H1 (cell line): ENCODE results near the gene ORMDL3. TPM values are rescaled to one million over a fixed set of nuclear protein-coding genes. Genes with fewer than 3 reads are reported as not detected.

ENCODE experiments used
- CTCF ChIA-PET: fragments of 300-600 bp; sonication (Branson Sonifier 250); formaldehyde crosslinking; loops from one replicate; lab custom pipeline; 2021; ENCODE audit not compliant: partially characterized antibody; lab: Charles Lee
- POLR2A ChIA-PET: fragments of 300-600 bp; sonication (Branson Sonifier 250); formaldehyde crosslinking; loops from one replicate; lab custom pipeline; 2021; ENCODE audit warnings: inconsistent platforms; ENCODE audit not compliant: partially characterized antibody; lab: Charles Lee
- DNase-seq, 2 experiments: peaks; one replicate each; pipeline versions ENCODE4 v3.0.0 to v3.0.0-alpha.2; 2010 to 2022; ENCODE audit warnings: low spot score in 2 of 2, low read depth in 1 of 2, mixed read lengths in 1 of 2
- FAIRE-seq: peaks from 2 replicates; lab custom pipeline; 2011; peaks lifted over from hg19 to GRCh38; lab: Jason Lieb, UNC
- H2AFZ ChIP-seq: 2 replicates; pipeline ENCODE4 v1.8.1; 2012; ENCODE audit warnings: low read length, inconsistent platforms
- H2AK5ac ChIP-seq: 2 replicates; pipeline ENCODE4 v1.6.1; 2013; ENCODE audit warnings: low read depth, low read length
- H2BK120ac ChIP-seq: replicated peaks from 2 replicates; pipeline ENCODE3; 2013; ENCODE audit warnings: low read depth, low read length, inconsistent platforms
- H2BK12ac ChIP-seq: 2 replicates; pipeline ENCODE4 v1.6.1; 2013; ENCODE audit warnings: low read depth, low read length
- H2BK15ac ChIP-seq: 2 replicates; pipeline ENCODE4 v1.6.1; 2013; ENCODE audit warnings: low read length
- H2BK20ac ChIP-seq: 2 replicates; pipeline ENCODE4 v1.6.1; 2013; ENCODE audit warnings: low read length
- H2BK5ac ChIP-seq: 2 replicates; pipeline ENCODE4 v1.6.1; 2013; ENCODE audit warnings: low read depth, low read length
- H3K14ac ChIP-seq: 2 replicates; pipeline ENCODE4 v1.6.1; 2013; ENCODE audit warnings: inconsistent platforms; ENCODE audit not compliant: insufficient read length
- H3K18ac ChIP-seq: 2 replicates; pipeline ENCODE4 v1.6.1; 2013; ENCODE audit warnings: low read length; ENCODE audit errors: extremely low read depth
- H3K23ac ChIP-seq: 2 replicates; pipeline ENCODE4 v1.6.1; 2013; ENCODE audit warnings: inconsistent platforms; ENCODE audit not compliant: insufficient read length
- H3K23me2 ChIP-seq: 2 replicates; pipeline ENCODE4 v1.6.1; 2013; ENCODE audit warnings: low read depth, low read length
- H3K27ac ChIP-seq: 2 replicates; pipeline ENCODE4 v1.6.1; 2011; ENCODE audit warnings: low read depth, low read length, inconsistent platforms
- H3K27me3 ChIP-seq, 4 experiments: replicated peaks in 1 of 4; 1 replicate in 1 of 4; 2 replicates in 3 of 4; pipeline versions ENCODE4 v1.6.1 to v1.8.1; 2011 to 2013; ENCODE audit warnings: low read length in 3 of 4, mild to moderate bottlenecking in 3 of 4, inconsistent platforms in 2 of 4, mixed read lengths in 2 of 4, moderate library complexity in 1 of 4; ENCODE audit not compliant: control insufficient read depth in 3 of 4, insufficient read depth in 3 of 4; ENCODE audit errors: extremely low read depth in 1 of 4
- H3K36me3 ChIP-seq, 4 experiments: 2 replicates each; pipeline versions ENCODE4 v1.6.1 to v1.8.1; 2011 to 2013; ENCODE audit warnings: mild to moderate bottlenecking in 4 of 4, low read length in 3 of 4, moderate library complexity in 2 of 4, control low read depth in 1 of 4, inconsistent platforms in 1 of 4; ENCODE audit not compliant: insufficient read depth in 4 of 4, control insufficient read depth in 2 of 4
- H3K4ac ChIP-seq: replicated peaks from 2 replicates; pipeline ENCODE3; 2013; ENCODE audit warnings: low read length, low read depth, mixed read lengths, inconsistent platforms; ENCODE audit not compliant: insufficient read length
- H3K4me1 ChIP-seq, 4 experiments: replicated peaks in 1 of 4; 1 replicate in 1 of 4; 2 replicates in 3 of 4; pipeline versions ENCODE4 v1.6.1 to v1.8.1; 2011 to 2013; ENCODE audit warnings: low read length in 3 of 4, inconsistent platforms in 2 of 4, mixed read lengths in 1 of 4; ENCODE audit not compliant: insufficient read depth in 4 of 4, control insufficient read depth in 3 of 4
- H3K4me2 ChIP-seq, 2 experiments: 2 replicates each; pipeline versions ENCODE4 v1.6.1 to v1.8.1; 2011 to 2013; ENCODE audit warnings: low read depth in 2 of 2, low read length in 2 of 2, control low read depth in 1 of 2, inconsistent platforms in 1 of 2, mild to moderate bottlenecking in 1 of 2; ENCODE audit not compliant: insufficient read depth in 1 of 2
- H3K4me3 ChIP-seq, 4 experiments: fragments of 200-600, 300-600 bp in 1 of 4; sonication (generic), shearing (Covaris generic), sonication (Bioruptor Twin) in 1 of 4; 2 replicates each; pipeline versions ENCODE4 v1.5.1 to v1.8.1; 2011 to 2016; ENCODE audit warnings: low read length in 4 of 4, low read depth in 3 of 4, control low read depth in 2 of 4, inconsistent platforms in 2 of 4, mild to moderate bottlenecking in 2 of 4, mixed read lengths in 1 of 4, moderate library complexity in 1 of 4; ENCODE audit not compliant: insufficient read depth in 2 of 4; ENCODE audit errors: extremely low read depth in 1 of 4
- H3K56ac ChIP-seq: replicated peaks from 2 replicates; pipeline ENCODE3; 2013; ENCODE audit warnings: low read depth, mild to moderate bottlenecking, mixed read lengths, low read length, inconsistent platforms; ENCODE audit not compliant: insufficient read length
- H3K79me1 ChIP-seq: 2 replicates; pipeline ENCODE4 v1.6.1; 2013; ENCODE audit warnings: low read depth, low read length, control low read depth
- H3K79me2 ChIP-seq, 2 experiments: 2 replicates each; pipeline versions ENCODE4 v1.6.1 to v1.8.1; 2012 to 2013; ENCODE audit warnings: low read length in 2 of 2, mild to moderate bottlenecking in 2 of 2, inconsistent platforms in 1 of 2; ENCODE audit not compliant: insufficient read depth in 2 of 2, control insufficient read depth in 1 of 2
- H3K9ac ChIP-seq, 4 experiments: replicated peaks in 1 of 4; 1 replicate in 1 of 4; 2 replicates in 3 of 4; pipeline versions ENCODE4 v1.6.1 to v1.8.1; 2011 to 2013; ENCODE audit warnings: low read depth in 3 of 4, low read length in 3 of 4, control low read depth in 2 of 4, mild to moderate bottlenecking in 2 of 4, moderate library complexity in 2 of 4, inconsistent platforms in 1 of 4; ENCODE audit errors: extremely low read depth in 1 of 4
- H3K9me3 ChIP-seq, 2 experiments: 2 replicates each; pipeline versions ENCODE4 v1.6.1 to v1.8.1; 2012 to 2013; ENCODE audit warnings: mild to moderate bottlenecking in 2 of 2, moderate library complexity in 2 of 2, control low read depth in 1 of 2, inconsistent platforms in 1 of 2, low read depth in 1 of 2, low read length in 1 of 2, mixed read lengths in 1 of 2; ENCODE audit not compliant: insufficient read depth in 2 of 2
- H4K20me1 ChIP-seq, 2 experiments: replicated peaks in 1 of 2; 2 replicates each; pipeline versions ENCODE3 to v1.8.1; 2011 to 2013; ENCODE audit warnings: inconsistent platforms in 2 of 2, low read length in 2 of 2, mild to moderate bottlenecking in 1 of 2; ENCODE audit not compliant: insufficient read depth in 2 of 2, control insufficient read depth in 1 of 2
- H4K5ac ChIP-seq: 2 replicates; pipeline ENCODE4 v1.6.1; 2013; ENCODE audit warnings: low read length, low read depth, mixed read lengths, inconsistent platforms; ENCODE audit not compliant: insufficient read length
- H4K8ac ChIP-seq: 2 replicates; pipeline ENCODE4 v1.8.0; 2013; ENCODE audit warnings: mild to moderate bottlenecking, moderate library complexity, low read length, inconsistent platforms; ENCODE audit not compliant: insufficient read depth; ENCODE audit errors: extremely low read depth
- H4K91ac ChIP-seq: replicated peaks from 2 replicates; pipeline ENCODE3; 2013; ENCODE audit warnings: low read length, mixed read lengths, inconsistent platforms; ENCODE audit not compliant: insufficient read length
- BRCA1 ChIP-seq: IDR thresholded peaks from 2 replicates; pipeline ENCODE4 v1.6.1; 2012; ENCODE audit warnings: low read depth, low read length, improper control_type of control experiment
- GABPA ChIP-seq: IDR thresholded peaks from 2 replicates; pipeline ENCODE4 v1.6.1; 2011; ENCODE audit warnings: mild to moderate bottlenecking, low read length, moderate library complexity, borderline replicate concordance; ENCODE audit not compliant: insufficient read depth
- KDM5A ChIP-seq: fragments of 200-600 bp; IDR thresholded peaks from 2 replicates; pipeline ENCODE4 v1.7.1; 2012; ENCODE audit warnings: mild to moderate bottlenecking, low read length, inconsistent platforms, mixed read lengths
- MAFK ChIP-seq: IDR thresholded peaks from 2 replicates; pipeline ENCODE4 v1.6.1; 2012; ENCODE audit warnings: low read depth, mild to moderate bottlenecking, improper control_type of control experiment, low read length
- NANOG ChIP-seq: IDR thresholded peaks from 2 replicates; pipeline ENCODE4 v1.6.1; 2011; ENCODE audit warnings: low read length, low read depth, mild to moderate bottlenecking, inconsistent platforms; ENCODE audit not compliant: insufficient read depth, poor library complexity, severe bottlenecking
- PHF8 ChIP-seq: fragments of 200-600 bp; sonication (generic); conservative IDR thresholded peaks from 2 replicates; pipeline ENCODE4 v1.7.1; 2012; ENCODE audit warnings: low read depth, mild to moderate bottlenecking, inconsistent platforms, low read length, moderate library complexity
- POLR2A ChIP-seq, 2 experiments: IDR thresholded peaks; 1 replicate in 1 of 2; 2 replicates in 1 of 2; pipeline ENCODE4 v1.6.1; 2011; ENCODE audit warnings: low read depth in 2 of 2, low read length in 2 of 2, mild to moderate bottlenecking in 2 of 2; ENCODE audit errors: control extremely low read depth in 1 of 2
- SRF ChIP-seq: IDR thresholded peaks from 2 replicates; pipeline ENCODE4 v1.6.1; 2011; ENCODE audit warnings: mild to moderate bottlenecking, low read depth, low read length, moderate library complexity
- SUZ12 ChIP-seq: fragments of 200-600 bp; sonication (generic); IDR thresholded peaks from 2 replicates; pipeline ENCODE4 v1.6.1; 2012; ENCODE audit warnings: mild to moderate bottlenecking, inconsistent platforms, low read length, moderate library complexity, mixed read lengths
- TAF7 ChIP-seq: optimal IDR thresholded peaks from 2 replicates; pipeline ENCODE3; 2011; ENCODE audit warnings: low read depth, mild to moderate bottlenecking, inconsistent platforms, low read length, moderate library complexity, borderline replicate concordance
- TEAD4 ChIP-seq: IDR thresholded peaks from 2 replicates; pipeline ENCODE4 v1.6.1; 2012; ENCODE audit warnings: low read depth, low read length, inconsistent platforms, mixed read lengths
- WGBS, 2 experiments: shearing (Covaris generic) in 1 of 2; methylation state at CpG; one replicate each; pipeline versions ENCODE4 v1.1.6 to v1.1.7; 2013 to 2015; ENCODE audit warnings: low lambda C conversion rate in 2 of 2, mixed read lengths in 2 of 2, inconsistent platforms in 1 of 2, low coverage in 1 of 2, missing lambda C conversion rate in 1 of 2; ENCODE audit not compliant: insufficient replicate concordance in 2 of 2, insufficient coverage in 1 of 2, insufficient read length in 1 of 2; ENCODE audit errors: extremely low coverage in 1 of 2, missing lambda C conversion rate in 1 of 2; 5-methylcytosine and 5-hydroxymethylcytosine counted together
- polyA plus RNA-seq, 7 experiments: library from polyadenylated mRNA; depleted of rRNA in 3 of 7; stranded (reverse) in 5 of 7; unstranded in 2 of 7; fragments of >200 nt in 5 of 7; fragments of 200-250 nt in 2 of 7; gene quantifications; 1 replicate in 5 of 7; 2 replicates in 1 of 7; 4 replicates in 1 of 7; pipeline versions ENCODE4 v1.2.1 to v1.2.3, GENCODE V29; 2011 to 2013; ENCODE audit warnings: missing spikeins in 2 of 7, mixed read lengths in 2 of 7
- total RNA-seq: library from RNA; stranded (reverse); fragmentation: NEBNext Ultra II Directional; extraction: Animal tissue kit (Norgen Biotek cat#: 25700); gene quantifications from 2 replicates; pipeline ENCODE4 v1.2.1, GENCODE V29; 2021
- TF ChIP-seq, protein P1 (sequence below): IDR thresholded peaks from 2 replicates; pipeline ENCODE4 v1.6.1; 2011; ENCODE audit warnings: low read length, improper control_type of control experiment
- TF ChIP-seq, protein P2 (sequence below): IDR thresholded peaks from 2 replicates; pipeline ENCODE4 v1.6.1; 2012; ENCODE audit warnings: inconsistent platforms

ORMDL3 gene
- total and polyA plus RNA-seq, 2 of the 8 experiments (the other 6 are each of a cell fraction or from before 2014, with no cell fraction given): 50.4 to 108 TPM

DNA sequence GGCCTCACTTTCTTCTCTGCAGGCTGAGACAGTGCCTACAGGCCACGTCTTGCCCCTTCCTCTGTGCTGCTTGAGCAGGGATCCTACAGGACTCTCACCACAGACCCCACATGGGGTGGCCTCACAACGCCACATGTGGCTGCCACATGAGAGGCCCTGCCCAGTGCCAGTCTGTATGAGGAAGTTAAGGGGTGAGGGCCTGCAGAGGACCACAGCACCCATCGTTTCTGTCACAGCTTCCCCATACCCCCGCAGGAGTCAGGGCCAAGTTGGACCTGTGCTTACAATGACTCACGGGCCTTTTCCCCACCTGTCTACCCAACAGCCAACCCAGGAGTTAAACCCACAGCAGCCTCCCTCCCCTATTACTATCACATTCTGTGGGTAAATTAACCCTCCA lies 6.1 kb downstream of the ORMDL3 start:
- Histone ChIP-seq H3K27ac (no peak overlapping the region), H3K4ac (no peak overlapping the region), H2BK20ac (no peak overlapping the region), H4K20me1 (peaks cover 18 to 19% of the 10 kb centered on the region in 2 experiments), H2BK15ac (no peak overlapping the region), H3K14ac (no peak overlapping the region), H3K23ac (no peak overlapping the region), H3K27me3 (no peaks in the 10 kb centered on the region), H3K4me1 (peaks cover 3 to 16% (median 10%) of the 10 kb centered on the region in 4 experiments), H3K18ac (no peak overlapping the region), H3K9ac (no peak overlapping the region), H3K79me1 (peaks cover 11% of the 10 kb centered on the region), H3K56ac (no peak overlapping the region), H4K5ac (no peak overlapping the region), H2BK5ac (no peak overlapping the region), H2AFZ (no peak overlapping the region), H4K91ac (no peak overlapping the region), H3K4me2 (no peak overlapping the region), H2AK5ac (no peak overlapping the region), H3K36me3 (peaks cover 13 to 24% (median 19%) of the 10 kb centered on the region in 4 experiments; a peak in 7 of 8 replicates), H3K9me3 (no peaks in the 10 kb centered on the region), H3K79me2 (peaks cover 0 to 24% of the 10 kb centered on the region in 2 experiments; a peak in 2 of 4 replicates), H4K8ac (no peak overlapping the region), H3K4me3 (no peak overlapping the region), H3K23me2 (peaks cover under 1% of the 10 kb centered on the region; the same call in 1 of the 2 replicates), H2BK120ac (no peak overlapping the region), H2BK12ac (no peak overlapping the region)
- ChIA-PET CTCF (no interaction called here), POLR2A (no interaction called here)
- 86% methylated on average over 5 of the region's 5 CpGs; no CpG with 5 or more reads in 1 of the 2 experiments for WGBS, 2 experiments
- FAIRE-seq (no peak), DNase-seq (no peak)
- TF ChIP-seq NANOG: no peak
- no peak for TF ChIP-seq PHF8
- no peak for TF ChIP-seq MAFK
- TF ChIP-seq, protein P1, sequence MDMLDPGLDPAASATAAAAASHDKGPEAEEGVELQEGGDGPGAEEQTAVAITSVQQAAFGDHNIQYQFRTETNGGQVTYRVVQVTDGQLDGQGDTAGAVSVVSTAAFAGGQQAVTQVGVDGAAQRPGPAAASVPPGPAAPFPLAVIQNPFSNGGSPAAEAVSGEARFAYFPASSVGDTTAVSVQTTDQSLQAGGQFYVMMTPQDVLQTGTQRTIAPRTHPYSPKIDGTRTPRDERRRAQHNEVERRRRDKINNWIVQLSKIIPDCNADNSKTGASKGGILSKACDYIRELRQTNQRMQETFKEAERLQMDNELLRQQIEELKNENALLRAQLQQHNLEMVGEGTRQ: no peak
- no peak for TF ChIP-seq GABPA
- TF ChIP-seq BRCA1: no peak
- TF ChIP-seq TEAD4: no peak
- TF ChIP-seq SRF: no peak
- no peak for TF ChIP-seq KDM5A
- TF ChIP-seq, protein P2, sequence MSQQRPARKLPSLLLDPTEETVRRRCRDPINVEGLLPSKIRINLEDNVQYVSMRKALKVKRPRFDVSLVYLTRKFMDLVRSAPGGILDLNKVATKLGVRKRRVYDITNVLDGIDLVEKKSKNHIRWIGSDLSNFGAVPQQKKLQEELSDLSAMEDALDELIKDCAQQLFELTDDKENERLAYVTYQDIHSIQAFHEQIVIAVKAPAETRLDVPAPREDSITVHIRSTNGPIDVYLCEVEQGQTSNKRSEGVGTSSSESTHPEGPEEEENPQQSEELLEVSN: no peak
- no peak for TF ChIP-seq POLR2A (IDR thresholded peaks at IDR 0.05; ENCODE audit: control extremely low read depth in 1 of 2, low read depth in 2 of 2, low read length in 2 of 2)
- no peak for TF ChIP-seq TAF7
- no peak for TF ChIP-seq SUZ12
